Endometrial microvascular endothelial cells (primary cell): ENCODE measurements around the gene CEPT1. TPM values are rescaled to one million over a fixed set of nuclear protein-coding genes. Genes with fewer than 3 reads are reported as not detected.

Experiments
- in situ Hi-C: cut with HindIII; loops from 2 replicates; pipeline ENCODE4 v1.10.0; 2017; ENCODE audit warnings: low sequenced_read_pairs, low pct_unique_long_range_greater_than_20kb; ENCODE audit errors: inconsistent ontology term
- total RNA-seq: library from RNA; depleted of rRNA; stranded (reverse); fragments of >200 nt; gene quantifications from one replicate; pipeline ENCODE4 v1.2.3, GENCODE V29; 2015; ENCODE audit errors: inconsistent ontology term

The CEPT1 gene
- total RNA-seq, 1 donor from 2014 or later, result 28.9 TPM

DNA sequence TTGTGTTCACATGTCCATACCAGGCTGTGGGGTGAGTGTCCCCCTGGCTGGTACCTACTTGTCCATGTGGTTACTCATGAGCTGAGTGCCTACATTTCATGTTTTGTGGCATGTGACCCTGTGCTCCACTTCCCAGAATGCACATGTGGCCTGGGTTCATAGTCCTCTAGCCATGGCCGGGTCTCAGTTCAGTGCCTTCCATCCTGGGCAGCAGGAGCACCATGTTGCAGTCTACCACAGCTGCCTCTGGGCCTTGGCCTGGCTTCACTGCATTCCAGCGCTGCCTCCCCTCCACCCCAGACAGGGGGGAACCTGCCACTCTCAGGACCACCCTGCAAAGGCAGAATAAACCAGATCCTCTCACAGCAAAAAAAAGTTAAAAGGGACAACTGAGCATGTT, 5.5 kb downstream of the CEPT1 start:
- in situ Hi-C loops, result no loop called here

DNA sequence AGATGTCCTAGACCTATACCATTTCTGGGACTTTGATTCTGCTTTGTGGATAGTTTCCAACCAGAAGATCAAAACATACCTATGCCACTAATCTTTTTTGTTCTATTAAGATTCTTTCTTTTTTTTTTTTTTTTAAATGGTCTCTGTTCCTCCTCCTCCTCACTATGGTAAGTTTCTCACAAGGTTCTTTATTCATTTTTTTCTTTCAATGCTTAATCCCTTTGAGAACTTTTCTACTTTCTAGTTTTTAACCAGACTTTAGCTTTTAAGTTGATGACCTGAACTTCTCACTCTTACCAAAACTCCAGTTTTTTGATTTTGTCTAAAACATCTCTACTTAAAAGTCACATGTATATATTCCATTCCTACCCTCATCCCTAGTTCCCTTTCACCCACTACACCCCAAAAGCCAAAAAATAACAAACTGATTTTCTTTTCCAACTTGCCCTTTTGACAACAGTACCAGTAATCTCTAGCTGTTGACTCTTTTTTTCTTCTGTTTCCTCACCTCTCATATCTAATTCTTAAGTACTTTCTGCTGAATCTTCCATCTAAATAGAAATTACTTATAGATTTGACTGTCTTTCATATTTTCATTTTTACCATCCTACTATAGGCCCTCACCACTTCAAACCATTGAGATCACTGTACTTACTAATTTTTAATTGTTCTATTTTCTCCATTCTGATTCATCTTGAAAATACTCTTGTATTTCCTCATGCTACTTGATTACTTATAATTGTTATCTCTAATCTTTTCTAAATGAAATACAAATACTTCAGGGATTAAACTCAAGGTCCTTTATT, 6.1 kb downstream of the CEPT1 start:
- in situ Hi-C loops, result no loop called here

DNA sequence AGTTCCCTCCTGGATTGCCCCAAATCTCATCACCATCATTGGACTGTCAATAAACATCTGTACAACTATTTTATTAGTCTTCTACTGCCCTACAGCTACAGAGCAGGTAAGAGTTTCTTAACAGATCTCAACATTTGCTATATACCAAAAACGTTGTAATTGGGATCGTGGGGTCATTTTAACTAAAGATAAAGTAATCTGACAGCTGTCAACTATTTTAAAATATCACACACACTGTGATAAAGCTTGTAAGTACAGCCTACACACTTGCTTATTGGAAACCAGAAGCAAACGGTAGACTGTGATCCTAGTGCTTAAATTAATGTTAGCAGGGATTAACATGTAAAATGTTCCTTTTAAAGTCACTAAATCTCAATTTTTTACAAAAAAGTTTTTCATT, 7.9 kb downstream of the CEPT1 start:
- in situ Hi-C loops, result no loop called here

DNA sequence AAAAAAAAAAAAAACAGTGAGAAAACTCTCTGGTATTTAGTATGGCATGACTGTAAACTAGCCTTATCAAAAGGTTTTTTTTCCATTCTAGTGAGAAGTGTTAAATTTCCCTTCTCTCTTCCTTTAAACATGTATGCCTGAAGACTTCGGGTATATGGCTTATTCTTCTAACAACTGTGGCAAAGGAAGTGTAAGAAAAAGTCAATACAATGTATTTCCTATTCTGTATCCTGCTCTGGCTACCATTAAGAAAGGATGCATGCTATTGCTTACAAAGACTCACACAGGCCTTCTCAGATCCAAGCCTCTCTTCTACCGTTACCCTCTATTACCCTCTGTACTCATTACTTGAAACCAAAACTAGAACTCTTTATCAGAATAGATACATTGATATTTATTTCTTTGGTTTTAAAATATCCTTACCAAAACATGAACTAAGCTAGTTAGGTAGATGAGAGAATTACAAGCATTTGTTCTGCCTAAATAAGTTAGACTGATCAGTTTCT, 8.4 kb downstream of the CEPT1 start:
- in situ Hi-C loops, result no loop called here

DNA sequence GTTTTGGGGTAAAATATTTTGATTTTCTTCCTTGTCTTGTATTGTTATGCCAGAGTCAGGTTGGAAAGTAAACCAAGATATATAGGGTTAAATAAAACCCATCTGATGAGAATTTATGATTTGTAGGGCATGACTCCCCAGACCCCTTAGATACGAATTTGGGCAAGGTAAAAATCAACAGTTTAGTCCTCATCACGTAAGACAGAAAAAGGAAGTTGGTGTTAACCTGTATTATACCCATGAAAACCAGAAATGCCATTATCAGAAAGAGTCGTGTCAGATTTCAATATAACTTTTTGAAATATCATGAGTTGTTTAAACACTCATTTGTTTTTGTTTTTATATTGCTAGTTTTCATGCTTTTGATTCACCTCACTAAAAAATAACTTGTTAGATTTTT, 11.8 kb downstream of the CEPT1 start:
- in situ Hi-C loops, result no loop called here

DNA sequence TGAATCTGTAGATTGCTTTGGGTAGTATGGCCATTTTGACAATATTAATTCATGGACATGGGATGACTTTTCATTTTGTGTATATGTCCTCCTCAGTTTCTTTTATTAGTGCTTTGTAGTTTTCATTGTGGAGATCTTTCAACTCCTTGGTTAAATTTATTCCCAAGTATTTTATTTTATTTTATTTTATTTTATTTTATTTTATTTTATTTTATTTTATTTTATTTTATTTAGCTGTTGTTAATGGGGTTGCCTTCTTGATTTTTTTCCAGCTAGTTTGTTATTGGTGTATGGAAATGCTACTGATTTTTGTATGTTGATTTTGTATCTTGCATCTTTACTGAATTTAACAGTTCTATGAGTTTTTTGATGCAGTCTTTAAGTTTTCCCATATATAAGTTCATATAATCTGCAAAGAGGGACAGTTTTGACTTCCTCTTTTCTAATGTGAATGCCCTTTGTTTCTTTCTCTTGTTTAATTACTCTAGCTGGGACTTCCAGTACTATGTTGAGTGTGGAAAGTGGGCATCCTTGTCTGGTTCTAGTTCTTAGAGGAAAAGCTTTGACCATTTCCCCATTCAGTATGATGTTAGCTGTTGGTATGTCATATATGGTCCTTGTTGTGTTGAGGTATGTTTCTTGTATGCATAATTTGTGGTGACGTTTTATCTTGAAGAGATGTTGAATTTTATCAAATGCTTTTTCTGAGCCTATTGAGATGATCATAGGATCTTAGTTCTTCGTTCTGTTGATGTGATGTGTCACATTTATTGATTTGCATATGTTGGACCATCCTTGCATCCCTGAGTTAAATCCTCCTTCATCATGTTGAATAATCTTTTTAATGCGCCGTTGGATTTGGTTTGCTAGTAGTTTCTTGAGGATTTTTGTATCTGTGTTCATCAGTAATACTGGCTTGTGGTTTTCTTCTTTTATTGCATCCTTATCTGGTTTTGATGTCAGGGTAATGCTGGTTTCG, 14.3 kb downstream of the CEPT1 start:
- in situ Hi-C loops, result no loop called here

DNA sequence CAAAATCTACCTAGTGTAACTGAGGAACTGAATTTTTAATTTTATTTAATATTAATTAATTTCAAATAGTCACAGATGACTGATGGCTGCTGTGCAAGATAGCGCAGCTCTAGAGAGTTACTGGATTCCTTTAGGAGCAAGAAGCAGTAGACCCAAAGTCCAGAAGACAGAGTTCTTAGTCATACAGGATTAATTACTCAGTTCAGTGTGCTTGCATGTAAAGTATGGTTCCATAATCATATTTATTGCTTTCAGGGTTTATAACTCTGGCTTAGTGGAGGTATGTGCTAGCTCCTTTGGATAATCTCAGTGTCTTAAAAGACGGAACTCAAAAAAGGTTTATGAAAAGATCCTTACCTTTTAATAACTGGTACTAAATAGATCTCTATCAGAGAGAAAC, 17.4 kb downstream of the CEPT1 start:
- in situ Hi-C loops, result no loop called here

DNA sequence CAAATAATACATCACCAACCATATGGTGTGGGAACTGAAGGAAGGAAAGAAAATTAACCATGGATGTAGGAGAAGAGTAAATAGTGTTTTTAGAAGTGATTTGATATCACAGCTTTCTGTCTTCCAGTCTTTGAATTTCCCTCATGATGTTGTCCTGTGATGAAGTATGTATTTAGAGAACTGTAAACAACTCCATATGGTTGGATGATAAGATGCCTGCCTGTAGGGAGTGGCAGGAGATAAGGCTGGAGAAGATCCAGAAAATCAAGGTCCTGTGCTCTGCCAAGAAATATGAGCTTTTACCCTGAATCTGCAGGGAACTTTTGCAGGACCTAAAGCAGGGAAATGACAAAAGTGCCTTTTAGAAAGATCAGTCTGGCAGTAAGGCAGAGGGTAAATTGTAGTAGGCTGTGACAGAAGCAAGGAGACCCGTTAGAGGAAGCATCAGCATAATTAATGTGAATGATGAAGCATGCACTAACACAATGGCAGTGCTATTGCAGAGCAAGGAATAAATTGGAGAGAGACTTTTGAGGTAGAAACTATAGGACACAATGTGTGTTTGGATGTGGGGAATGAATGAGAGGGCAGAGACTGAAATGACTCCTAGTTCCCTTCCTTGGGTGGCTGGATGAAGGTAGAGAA, 21.9 kb downstream of the CEPT1 start:
- in situ Hi-C loops, result no loop called here

DNA sequence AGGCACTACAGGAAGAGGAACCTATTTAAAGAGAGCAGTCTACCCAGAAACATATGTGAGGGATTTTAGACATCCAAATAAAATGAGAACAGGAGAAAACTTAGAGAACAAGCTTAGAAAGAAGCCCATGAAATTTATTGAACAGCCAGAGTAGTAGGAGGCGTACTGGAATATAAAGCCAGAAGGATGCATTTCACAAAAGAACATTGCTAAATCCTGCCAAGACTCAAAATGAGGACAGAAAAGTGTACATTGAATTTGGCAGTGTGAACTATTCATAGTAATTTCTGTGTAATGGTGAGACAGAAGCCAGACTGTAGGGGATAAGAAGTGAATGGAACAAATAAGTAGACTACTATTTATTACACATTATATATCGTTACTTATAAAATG, 22.5 kb downstream of the CEPT1 start:
- in situ Hi-C loops, result no loop called here

DNA sequence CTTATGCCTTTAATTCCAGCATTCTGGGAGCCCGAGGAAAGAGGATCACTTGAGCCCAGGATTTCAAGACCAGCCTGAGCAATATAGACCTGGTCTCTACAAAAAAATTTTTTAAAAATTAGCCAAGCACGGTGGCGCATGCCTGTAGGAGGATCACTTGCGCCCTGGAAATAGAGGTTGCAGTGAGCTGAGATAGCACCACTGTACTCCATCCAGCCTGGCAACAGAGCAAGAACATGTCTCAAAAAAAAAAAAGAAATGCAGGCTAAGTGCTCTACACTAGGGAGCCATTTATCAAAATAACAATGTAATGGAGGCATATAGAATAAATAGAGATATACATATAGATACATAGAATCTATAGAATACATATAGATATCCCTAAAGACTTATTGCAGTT, 23.3 kb downstream of the CEPT1 start:
- in situ Hi-C loops, result no loop called here

DNA sequence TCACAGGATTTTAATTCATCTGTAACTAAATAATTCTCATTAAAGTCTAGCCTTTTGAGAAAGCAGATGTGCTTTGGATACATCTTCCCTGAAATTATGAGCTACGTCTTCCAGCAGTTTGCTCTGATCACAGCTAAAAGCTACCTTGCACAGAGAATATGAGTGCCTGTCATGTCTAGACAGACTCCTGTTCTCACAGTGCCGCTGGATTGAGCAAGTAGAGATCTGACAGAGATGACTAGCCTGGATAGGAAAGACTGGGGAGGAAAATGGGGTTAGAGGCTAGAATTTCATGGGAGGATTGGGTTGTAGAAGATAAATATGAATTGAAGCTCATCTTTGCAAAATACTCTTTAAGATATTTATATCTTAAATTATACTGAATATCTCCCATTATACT, 24.1 kb downstream of the CEPT1 start:
- in situ Hi-C loops, result no loop called here

DNA sequence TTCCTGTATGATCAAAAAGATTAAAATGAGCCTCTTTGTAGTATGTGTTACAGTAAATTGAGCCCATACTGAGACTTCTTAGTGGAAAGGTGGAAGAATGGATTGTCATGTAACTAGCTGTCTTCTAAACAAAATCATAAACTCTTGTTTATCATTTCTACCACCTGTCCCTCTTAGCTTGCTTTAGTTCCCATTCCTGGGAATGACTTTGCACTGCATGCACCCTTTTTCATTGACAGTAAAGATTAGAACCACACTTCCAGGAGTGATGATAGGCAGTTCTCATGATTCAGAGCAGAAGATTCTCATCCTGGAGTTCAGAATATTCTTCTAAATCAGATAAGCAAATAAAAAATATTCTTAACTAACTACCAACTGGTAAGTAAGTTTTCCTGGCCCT, 32.4 kb downstream of the CEPT1 start:
- in situ Hi-C loops, result no loop called here

DNA sequence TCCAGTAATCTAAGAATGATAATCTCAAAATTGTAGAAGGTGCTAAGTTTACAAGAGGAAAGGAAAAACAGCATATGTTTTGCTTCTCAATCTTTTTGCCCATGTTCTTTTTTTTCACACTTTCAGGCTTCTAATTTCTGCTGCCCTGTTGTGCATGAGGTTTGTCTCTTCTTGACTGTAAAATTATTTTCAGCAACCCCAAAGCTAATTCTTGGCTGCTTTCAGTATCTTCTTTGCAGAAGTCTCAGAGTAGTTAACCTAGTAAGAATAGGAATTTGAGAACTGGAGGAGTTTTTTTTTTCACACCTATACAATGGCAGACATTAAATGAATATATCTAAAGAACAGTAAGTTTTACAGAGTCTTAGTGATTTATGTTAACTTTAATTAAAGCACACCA, 34.0 kb downstream of the CEPT1 start:
- in situ Hi-C loops, result no loop called here

DNA sequence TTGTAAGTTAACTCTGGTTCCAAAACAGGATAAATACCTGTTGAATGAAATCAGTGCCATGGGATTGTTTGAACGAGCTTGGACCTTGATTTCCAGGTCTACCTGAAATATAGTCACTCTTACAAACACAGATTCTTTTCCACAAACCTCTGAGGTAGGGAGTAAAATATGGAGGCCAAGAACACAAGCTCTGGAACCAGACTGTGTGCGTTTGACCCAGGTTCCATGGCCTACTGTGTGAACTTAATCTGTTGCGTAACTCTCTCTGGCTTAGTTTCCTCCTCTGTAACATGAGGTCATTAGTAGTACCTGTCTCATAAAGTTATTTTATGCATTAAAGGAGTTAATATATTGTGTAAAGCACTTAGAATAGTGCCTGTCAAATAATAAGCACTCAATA, 35.3 kb downstream of the CEPT1 start:
- in situ Hi-C loops, result no loop called here

DNA sequence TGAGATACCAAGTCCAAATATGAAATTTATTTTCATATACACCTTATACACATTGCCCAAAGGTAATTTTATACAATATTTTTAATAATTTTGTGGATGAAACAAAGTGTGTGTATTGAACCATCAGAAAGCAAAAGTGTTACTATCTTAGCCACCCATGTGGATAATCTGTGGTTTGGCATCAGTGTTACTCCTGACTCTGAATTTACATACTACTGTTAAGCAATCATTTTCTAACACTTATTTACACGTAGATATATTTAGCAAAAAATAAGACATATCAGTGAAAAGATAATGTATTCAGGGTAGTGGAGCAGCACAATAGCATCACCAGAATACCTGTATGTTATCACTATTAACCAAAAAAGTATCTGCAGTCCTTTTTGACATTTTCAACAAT, 36.7 kb downstream of the CEPT1 start:
- in situ Hi-C loops, result no loop called here

DNA sequence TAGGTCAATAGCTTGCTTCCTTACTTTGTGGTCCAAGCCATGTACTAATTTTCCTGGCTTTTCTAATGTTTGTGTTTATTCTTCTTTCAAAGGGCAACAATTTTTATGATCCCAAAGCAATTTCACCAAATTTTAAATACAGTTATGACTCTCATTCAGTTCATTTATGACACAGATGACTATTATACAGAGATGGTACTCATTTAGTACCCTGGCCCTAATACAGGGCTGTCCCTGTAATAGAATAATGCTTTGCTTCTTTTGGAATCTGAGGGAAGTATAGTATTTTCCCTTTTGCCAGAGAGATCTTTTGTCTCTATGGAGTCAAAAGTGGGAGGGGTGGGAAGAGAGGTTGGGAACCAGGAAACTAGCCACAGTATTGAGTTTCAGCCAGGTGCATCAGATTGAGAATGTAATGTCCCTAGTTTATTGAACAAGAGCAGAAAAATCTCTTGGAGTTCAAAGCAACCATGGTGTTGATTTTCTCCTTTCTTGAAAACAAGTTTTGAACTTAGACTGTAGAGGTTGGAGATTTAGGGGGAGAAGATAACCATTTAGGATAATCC, 40.0 kb downstream of the CEPT1 start:
- in situ Hi-C loops, result no loop called here

DNA sequence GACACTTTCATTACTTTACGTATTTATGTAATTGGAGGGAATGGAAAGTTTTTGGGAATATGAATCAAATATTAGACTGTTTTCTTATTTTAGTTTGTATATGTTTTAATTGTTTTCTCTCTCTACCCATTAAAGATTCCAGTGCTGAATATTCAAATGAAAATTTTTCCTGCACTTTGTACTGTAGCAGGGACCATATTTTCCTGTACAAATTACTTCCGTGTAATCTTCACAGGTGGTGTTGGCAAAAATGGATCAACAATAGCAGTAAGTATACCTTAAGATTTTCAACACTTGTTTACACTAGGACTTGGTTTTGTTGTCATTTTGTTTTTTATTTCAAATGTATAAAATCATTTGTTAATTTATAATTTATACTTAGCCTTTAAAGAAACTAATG, 42.0 kb downstream of the CEPT1 start:
- in situ Hi-C loops, result no loop called here

DNA sequence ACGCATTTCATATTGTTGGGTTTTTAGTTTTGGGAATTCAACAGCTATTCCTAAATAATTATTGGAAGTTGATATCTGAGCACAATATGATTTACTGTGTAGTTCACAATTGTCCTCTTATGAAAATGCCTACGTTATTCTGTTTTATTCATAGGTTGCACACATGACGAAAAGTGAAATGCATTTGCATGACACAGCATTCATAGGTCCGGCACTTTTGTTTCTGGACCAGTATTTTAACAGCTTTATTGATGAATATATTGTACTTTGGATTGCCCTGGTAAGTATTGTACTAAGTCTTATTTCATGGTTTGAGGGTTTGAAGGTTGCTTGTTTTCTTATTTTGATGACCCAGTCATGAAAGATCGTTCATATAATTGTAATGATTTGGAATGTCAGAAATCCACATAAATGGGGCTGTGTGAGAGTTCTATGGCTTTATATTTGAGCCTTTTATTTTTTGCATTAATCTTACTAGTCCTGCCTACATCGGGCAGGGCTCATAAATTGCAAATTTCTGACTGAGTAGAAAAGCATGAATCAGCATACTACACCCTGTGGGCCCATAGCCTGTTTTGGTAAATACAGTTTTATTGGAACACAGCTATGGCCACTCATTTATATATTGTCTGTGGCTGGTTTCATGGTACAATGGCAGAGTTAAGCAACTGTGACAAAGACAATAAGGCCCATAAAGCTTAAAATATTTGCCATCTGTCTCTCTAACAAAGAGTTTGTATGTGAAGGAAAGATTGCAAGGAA, 43.5 kb downstream of the CEPT1 start:
- in situ Hi-C loops, result no loop called here
